ENCODE data around the gene RPS3. TPM values are rescaled to one million over a fixed set of nuclear protein-coding genes. Genes with fewer than 3 reads are reported as not detected.

The RPS3 gene
- total RNA-seq, 1 experiment from 2014 or later = 1,749 TPM

DNA sequence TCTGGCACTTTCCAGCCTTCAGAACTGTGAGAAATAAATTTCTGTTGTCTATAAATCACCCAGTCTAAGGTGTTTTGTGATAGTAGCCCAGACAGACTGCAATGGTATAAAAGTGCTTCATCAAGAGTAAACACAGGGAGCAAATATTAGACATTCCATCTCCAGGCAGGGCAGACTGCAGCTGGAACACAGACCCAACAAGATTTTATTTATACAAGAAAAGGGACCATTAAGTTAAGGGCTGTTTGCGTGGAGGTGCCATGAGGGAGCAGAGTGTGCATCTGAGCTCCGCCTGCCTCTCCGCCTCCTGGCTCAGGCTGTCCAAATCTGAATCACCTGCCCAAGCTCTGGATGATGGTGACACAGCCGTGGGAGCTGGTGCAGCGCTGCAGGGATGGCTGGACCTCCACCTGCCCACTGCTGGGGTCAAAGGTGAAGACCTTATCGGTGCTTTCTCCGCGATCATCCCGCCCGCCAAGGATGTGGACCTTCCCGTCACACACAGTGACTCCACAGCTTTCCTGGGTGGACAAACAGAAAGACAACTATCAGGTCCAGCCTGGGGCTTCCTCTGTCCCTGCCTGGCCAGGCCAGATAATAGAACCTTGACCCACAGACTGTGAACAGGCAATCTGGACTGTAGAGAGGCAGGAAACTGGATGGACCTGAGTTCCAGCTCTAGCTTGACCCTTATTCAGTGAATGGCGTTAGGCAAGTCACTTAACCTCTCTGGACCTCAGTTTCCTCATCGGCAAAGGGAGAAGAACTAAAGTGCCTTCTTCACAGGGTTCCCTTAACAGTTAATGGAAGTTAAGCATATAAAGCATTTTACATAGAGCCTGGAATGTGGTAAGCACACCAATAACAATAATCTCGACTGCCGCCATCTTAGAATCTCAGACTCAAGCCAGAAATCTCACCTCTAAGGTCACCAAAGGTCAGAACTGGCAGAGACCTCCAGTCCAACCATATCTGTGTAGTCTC lies 23.2 kb downstream of the RPS3 start:
- Mint-ChIP-seq H3K27me3 (ENCODE audit: unreplicated experiment) (no peaks in the 10 kb centered on the region), H3K4me3 (ENCODE audit: low read depth, unreplicated experiment) (no peak overlapping the region), H3K4me1 (ENCODE audit: low read depth, unreplicated experiment) (peaks cover 27% of the 10 kb centered on the region), H3K9me3 (ENCODE audit: low read depth, unreplicated experiment) (no peaks in the 10 kb centered on the region), H3K27ac (ENCODE audit: unreplicated experiment) (no peak overlapping the region), H3K36me3 (ENCODE audit: insufficient read depth, unreplicated experiment) (peaks cover 5% of the 10 kb centered on the region)
- DNase-seq = peak; percentile 34
- CTCF ChIA-PET = interaction anchor here (0.5 kb wide), 1 partner anchor 96 kb away, joined by 5 read pairs; no protein-coding TSS in a partner anchor
- BruUV-seq (replicated peaks) = no TSS peak
- TF ChIP-seq, protein P1, sequence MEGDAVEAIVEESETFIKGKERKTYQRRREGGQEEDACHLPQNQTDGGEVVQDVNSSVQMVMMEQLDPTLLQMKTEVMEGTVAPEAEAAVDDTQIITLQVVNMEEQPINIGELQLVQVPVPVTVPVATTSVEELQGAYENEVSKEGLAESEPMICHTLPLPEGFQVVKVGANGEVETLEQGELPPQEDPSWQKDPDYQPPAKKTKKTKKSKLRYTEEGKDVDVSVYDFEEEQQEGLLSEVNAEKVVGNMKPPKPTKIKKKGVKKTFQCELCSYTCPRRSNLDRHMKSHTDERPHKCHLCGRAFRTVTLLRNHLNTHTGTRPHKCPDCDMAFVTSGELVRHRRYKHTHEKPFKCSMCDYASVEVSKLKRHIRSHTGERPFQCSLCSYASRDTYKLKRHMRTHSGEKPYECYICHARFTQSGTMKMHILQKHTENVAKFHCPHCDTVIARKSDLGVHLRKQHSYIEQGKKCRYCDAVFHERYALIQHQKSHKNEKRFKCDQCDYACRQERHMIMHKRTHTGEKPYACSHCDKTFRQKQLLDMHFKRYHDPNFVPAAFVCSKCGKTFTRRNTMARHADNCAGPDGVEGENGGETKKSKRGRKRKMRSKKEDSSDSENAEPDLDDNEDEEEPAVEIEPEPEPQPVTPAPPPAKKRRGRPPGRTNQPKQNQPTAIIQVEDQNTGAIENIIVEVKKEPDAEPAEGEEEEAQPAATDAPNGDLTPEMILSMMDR (IDR thresholded peaks at IDR 0.05; ENCODE audit: unreplicated experiment) = no peak
- intact Hi-C loops (cut with micrococcal nuclease; ENCODE audit: unreplicated experiment) = no loop called here

DNA sequence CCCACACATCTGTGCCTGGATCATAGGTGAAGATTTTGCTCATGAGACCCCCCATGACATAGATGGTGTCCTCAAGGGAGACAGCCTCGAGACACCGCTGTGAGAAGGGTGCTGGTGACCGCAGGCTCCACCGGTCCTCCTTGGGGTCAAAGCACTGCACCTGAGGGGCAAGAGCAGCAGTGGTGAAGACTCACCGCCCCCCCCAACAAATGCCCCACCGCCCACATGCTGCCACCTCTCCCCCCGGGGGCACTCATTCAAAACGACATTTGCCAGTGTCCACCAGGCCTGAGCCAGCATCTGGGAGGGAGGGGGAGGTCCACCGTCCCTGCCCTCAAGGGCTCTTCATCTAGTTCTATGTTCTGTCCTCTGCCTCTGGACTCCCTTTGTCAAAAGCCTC lies 24.4 kb downstream of the RPS3 start:
- CTCF ChIA-PET = interaction anchor here (0.7 to 1.2 kb wide), 2 partner anchors 8 to 43 kb away, joined by 3 to 6 read pairs; no protein-coding TSS in a partner anchor
- no peak overlapping the region for H3K27ac Mint-ChIP-seq (ENCODE audit: unreplicated experiment)
- no TSS peak for BruUV-seq (replicated peaks)
- TF ChIP-seq, protein P1 (IDR thresholded peaks at IDR 0.05; ENCODE audit: unreplicated experiment) = no peak
- peaks cover 2% of the 10 kb centered on the region for H3K27me3 Mint-ChIP-seq (ENCODE audit: unreplicated experiment)
- intact Hi-C loops (cut with micrococcal nuclease; ENCODE audit: unreplicated experiment) = no loop called here
- H3K4me3 Mint-ChIP-seq (ENCODE audit: low read depth, unreplicated experiment) = no peak overlapping the region
- peaks cover 12% of the 10 kb centered on the region for H3K36me3 Mint-ChIP-seq (ENCODE audit: insufficient read depth, unreplicated experiment)
- no peak for DNase-seq
- no peaks in the 10 kb centered on the region for H3K9me3 Mint-ChIP-seq (ENCODE audit: low read depth, unreplicated experiment)
- peaks cover 27% of the 10 kb centered on the region for H3K4me1 Mint-ChIP-seq (ENCODE audit: low read depth, unreplicated experiment)

DNA sequence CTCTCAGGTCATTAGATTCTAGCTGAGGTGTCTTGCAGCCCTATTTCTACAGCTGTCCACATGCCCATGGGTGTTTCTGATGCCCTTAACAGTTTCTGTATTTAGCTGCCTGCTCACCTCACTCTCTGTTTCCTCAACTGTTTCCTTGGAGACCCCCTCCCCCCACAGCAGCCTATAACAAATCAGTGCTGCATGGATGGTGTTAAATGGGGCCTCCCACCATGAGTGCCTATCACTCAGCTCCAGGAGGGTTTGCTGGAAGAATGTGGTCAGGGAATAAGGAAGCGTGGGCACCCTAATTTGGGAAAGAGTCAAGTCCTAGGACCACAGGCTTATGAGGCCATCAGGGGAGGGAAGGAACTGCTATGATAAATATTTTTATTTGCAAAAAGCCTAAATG lies 25.1 kb downstream of the RPS3 start:
- no peak overlapping the region for H3K4me3 Mint-ChIP-seq (ENCODE audit: low read depth, unreplicated experiment)
- no peaks in the 10 kb centered on the region for H3K9me3 Mint-ChIP-seq (ENCODE audit: low read depth, unreplicated experiment)
- intact Hi-C loops (cut with micrococcal nuclease; ENCODE audit: unreplicated experiment) = no loop called here
- H3K4me1 Mint-ChIP-seq (ENCODE audit: low read depth, unreplicated experiment) = peaks cover 27% of the 10 kb centered on the region
- no peak overlapping the region for H3K27ac Mint-ChIP-seq (ENCODE audit: unreplicated experiment)
- DNase-seq = no peak
- H3K36me3 Mint-ChIP-seq (ENCODE audit: insufficient read depth, unreplicated experiment) = peaks cover 19% of the 10 kb centered on the region
- no TSS peak for BruUV-seq (replicated peaks)
- TF ChIP-seq, protein P1 (IDR thresholded peaks at IDR 0.05; ENCODE audit: unreplicated experiment) = no peak
- peaks cover 9% of the 10 kb centered on the region for H3K27me3 Mint-ChIP-seq (ENCODE audit: unreplicated experiment)
- CTCF ChIA-PET = interaction anchor here (0.7 to 1.2 kb wide), 2 partner anchors 9 to 44 kb away, joined by 3 to 6 read pairs; no protein-coding TSS in a partner anchor

DNA sequence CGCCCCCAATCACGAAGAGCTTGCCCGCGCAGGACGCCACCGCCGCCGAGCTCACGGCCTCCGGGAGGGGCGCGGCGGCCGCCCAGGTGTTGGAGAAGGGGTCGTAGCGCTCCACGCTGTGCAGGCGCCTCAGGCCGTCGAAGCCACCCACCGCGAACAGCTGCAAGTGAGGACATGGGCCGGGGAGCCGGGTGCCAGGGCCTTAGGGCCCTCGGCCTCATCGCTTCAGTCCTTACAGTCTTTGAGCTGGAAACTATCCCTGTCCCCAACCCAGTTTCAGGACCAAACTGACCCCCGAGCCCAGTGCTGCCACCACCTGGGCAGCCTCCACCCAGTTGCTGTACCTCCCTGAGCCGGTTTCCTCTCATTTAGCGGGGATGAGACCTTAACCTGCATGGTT lies 26.1 kb downstream of the RPS3 start:
- no peak overlapping the region for H3K27ac Mint-ChIP-seq (ENCODE audit: unreplicated experiment)
- intact Hi-C loops (cut with micrococcal nuclease; ENCODE audit: unreplicated experiment) = no loop called here
- CTCF ChIA-PET = no interaction called here

More for the DNA sequence above, 26.1 kb downstream of the RPS3 start:
- Mint-ChIP-seq H3K4me1 (ENCODE audit: low read depth, unreplicated experiment) (peaks cover 25% of the 10 kb centered on the region), H3K36me3 (ENCODE audit: insufficient read depth, unreplicated experiment) (peaks cover 21% of the 10 kb centered on the region), H3K27me3 (ENCODE audit: unreplicated experiment) (peaks cover 19% of the 10 kb centered on the region), H3K9me3 (ENCODE audit: low read depth, unreplicated experiment) (no peaks in the 10 kb centered on the region), H3K4me3 (ENCODE audit: low read depth, unreplicated experiment) (no peak overlapping the region)
- BruUV-seq (replicated peaks) = no TSS peak
- TF ChIP-seq, protein P1 (IDR thresholded peaks at IDR 0.05; ENCODE audit: unreplicated experiment) = peak; percentile 9
- no peak for DNase-seq
